Right atrium auricular region (tissue), 2 donors: Measurements from ENCODE around the gene GRP. TPM values are rescaled to one million over a fixed set of nuclear protein-coding genes. Genes with fewer than 3 reads are reported as not detected.

ENCODE experiments used
- DNase-seq: peaks from one replicate; pipeline ENCODE4 v3.0.0-alpha.2; 2019; ENCODE audit warnings: low spot score
- H3K27ac ChIP-seq, 2 donors: fragments of 200-600 bp; sonication (generic); 1 replicate in 1 of 2; 2 replicates in 1 of 2; pipeline ENCODE4 v1.5.1; 2016 to 2019
- H3K27me3 ChIP-seq, 2 donors: fragments of 200-600 bp; sonication (generic); one replicate each; pipeline versions ENCODE4 v1.5.1 to v1.6.0; 2017 to 2019
- H3K36me3 ChIP-seq: fragments of 200-600 bp; sonication (generic); one replicate; pipeline ENCODE4 v1.5.1; 2016
- H3K4me1 ChIP-seq, 2 donors: fragments of 200-600 bp; sonication (generic); one replicate each; pipeline versions ENCODE4 v1.5.1 to v1.6.0; 2017 to 2019
- H3K4me3 ChIP-seq, 2 donors: fragments of 200-600 bp; sonication (generic); 1 replicate in 1 of 2; 2 replicates in 1 of 2; pipeline ENCODE4 v1.5.1; 2017 to 2019; ENCODE audit warnings: mild to moderate bottlenecking in 1 of 2, moderate library complexity in 1 of 2
- H3K9me3 ChIP-seq, 2 donors: fragments of 200-600 bp; sonication (generic); one replicate each; pipeline ENCODE4 v1.5.1; 2019
- CTCF ChIP-seq, 2 donors: fragments of 200-600 bp; sonication (generic); IDR thresholded peaks; one replicate each; pipeline ENCODE4 v1.5.1; 2019; ENCODE audit warnings: antibody characterized with exemption in 2 of 2
- total RNA-seq, 2 donors: library from RNA; depleted of rRNA; stranded (reverse); fragments of >200 nt; gene quantifications; one replicate each; pipeline ENCODE4 v1.1.0, GENCODE V29; 2016

Gene GRP
- not detected for total RNA-seq

GRCh38 chr18:59219672-59220163 is at the start of gene GRP:
Gene GRP (plus strand): TSS chr18:59220158. CDS start chr18:59220266, 108 bp downstream.
- DNase-seq: no peak
- Histone ChIP-seq H3K27ac (no peak within 1 kb of the TSS), H3K9me3 (no peaks in the 10 kb centered on the region), H3K4me3 (no peak within 1 kb of the TSS), H3K36me3 (no peaks in the 10 kb centered on the region), H3K27me3 (peaks cover 7 to 10% of the 10 kb centered on the region in 2 donors), H3K4me1 (peaks cover 0 to 15% of the 10 kb centered on the region in 2 donors)
- TF ChIP-seq CTCF (IDR thresholded peaks at IDR 0.05): no peak

- Histone ChIP-seq H3K4me3 (no peak overlapping the region), H3K27me3 (no peaks in the 10 kb centered on the region), H3K9me3 (peaks cover 0 to 27% of the 10 kb centered on the region in 2 donors), H3K36me3 (no peaks in the 10 kb centered on the region), H3K4me1 (no peaks in the 10 kb centered on the region), H3K27ac (no peak overlapping the region)
- TF ChIP-seq CTCF (IDR thresholded peaks at IDR 0.05): no peak
- no peak for DNase-seq
Observed at GRCh38 chr18:59172664-59173249, 47.2 kb upstream of the GRP start.

DNA sequence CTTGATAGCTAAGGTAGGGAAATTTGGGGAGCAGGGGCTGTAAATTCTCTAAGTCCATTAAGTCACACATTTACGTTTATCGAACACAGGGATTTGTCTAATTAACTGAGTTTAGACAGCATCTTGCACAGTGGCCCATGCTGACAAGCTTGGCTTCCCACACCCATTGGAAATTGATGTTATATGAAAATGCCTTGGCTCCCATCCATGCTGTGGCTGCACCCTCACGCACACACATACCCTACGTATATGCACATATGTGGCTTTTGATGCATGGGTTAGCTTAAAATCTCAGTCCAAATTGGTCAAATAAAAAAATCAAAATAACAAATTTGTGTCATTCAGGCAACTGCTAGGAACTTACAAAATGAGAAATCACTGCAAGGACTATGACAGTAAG is 42.5 kb upstream of the GRP start:
- Histone ChIP-seq H3K27me3 (no peaks in the 10 kb centered on the region), H3K9me3 (peaks cover 0 to 15% of the 10 kb centered on the region in 2 donors), H3K4me3 (no peak overlapping the region), H3K4me1 (no peaks in the 10 kb centered on the region), H3K27ac (no peak overlapping the region), H3K36me3 (no peaks in the 10 kb centered on the region)
- no peak for DNase-seq
- no peak for TF ChIP-seq CTCF (IDR thresholded peaks at IDR 0.05)

- DNase-seq: no peak
- no peak overlapping the region for H3K4me3 ChIP-seq
- no peak for TF ChIP-seq CTCF (IDR thresholded peaks at IDR 0.05)
- H3K27me3 ChIP-seq: no peaks in the 10 kb centered on the region
- no peaks in the 10 kb centered on the region for H3K9me3 ChIP-seq
- H3K4me1 ChIP-seq: no peaks in the 10 kb centered on the region
- H3K36me3 ChIP-seq: no peaks in the 10 kb centered on the region
- H3K27ac ChIP-seq: no peak overlapping the region
Observed at GRCh38 chr18:59180150-59180845, 39.7 kb upstream of the GRP start.

- H3K27me3 ChIP-seq: no peaks in the 10 kb centered on the region
Observed at GRCh38 chr18:59182673-59183072, 37.3 kb upstream of the GRP start.

More at GRCh38 chr18:59182673-59183072, 37.3 kb upstream of the GRP start:
- no peak for TF ChIP-seq CTCF (IDR thresholded peaks at IDR 0.05)
- no peak for DNase-seq
- Histone ChIP-seq H3K27ac (no peak overlapping the region), H3K9me3 (no peaks in the 10 kb centered on the region), H3K36me3 (no peaks in the 10 kb centered on the region), H3K4me3 (no peak overlapping the region), H3K4me1 (no peaks in the 10 kb centered on the region)
